Keratinocyte (primary cell): ENCODE data around the gene CLPX.
"Not testable (repeated sequence)": the region's sequence is repeated elsewhere in the genome, so short reads cannot be mapped to it uniquely, and the experiment has no call there.

Experiments
- CTCF ChIP-seq, 3 experiments: IDR thresholded peaks in 1 of 3; conservative IDR thresholded peaks in 1 of 3; optimal IDR thresholded peaks in 1 of 3; 2 replicates in 2 of 3; 3 replicates in 1 of 3; pipeline versions ENCODE3 to v1.5.1; 2011; ENCODE audit warnings: low read length in 3 of 3, mild to moderate bottlenecking in 3 of 3, moderate library complexity in 2 of 3, control low read depth in 1 of 3, inconsistent platforms in 1 of 3; ENCODE audit not compliant: insufficient read depth in 2 of 3; ENCODE audit errors: extremely low read depth in 1 of 3
- EZH2 ChIP-seq: IDR thresholded peaks from one replicate; pipeline ENCODE4 v1.6.1; 2012; ENCODE audit warnings: inconsistent platforms, mild to moderate bottlenecking, low read length, moderate library complexity

GRCh38 chr15:65226901-65227300 lies 41.8 kb upstream of the CLPX start:
- not testable (repeated sequence) for TF ChIP-seq CTCF (optimal IDR thresholded peaks at IDR 0.05 in 1 of 3, IDR thresholded peaks at IDR 0.05 in 1 of 3, conservative IDR thresholded peaks at IDR 0.05 in 1 of 3; ENCODE audit: extremely low read depth in 1 of 3, insufficient read depth in 2 of 3, low read length in 3 of 3); EZH2
